ENCODE data around the gene COL5A2.

COL5A2 gene

GRCh38 chr2:189178726-189179569 is 613 bp downstream of the COL5A2 start:
- DNase-seq = peak; percentile 79

- DNase-seq = peak; percentile 42
Observed at GRCh38 chr2:189178054-189178453, 1.5 kb downstream of the COL5A2 start.

DNA sequence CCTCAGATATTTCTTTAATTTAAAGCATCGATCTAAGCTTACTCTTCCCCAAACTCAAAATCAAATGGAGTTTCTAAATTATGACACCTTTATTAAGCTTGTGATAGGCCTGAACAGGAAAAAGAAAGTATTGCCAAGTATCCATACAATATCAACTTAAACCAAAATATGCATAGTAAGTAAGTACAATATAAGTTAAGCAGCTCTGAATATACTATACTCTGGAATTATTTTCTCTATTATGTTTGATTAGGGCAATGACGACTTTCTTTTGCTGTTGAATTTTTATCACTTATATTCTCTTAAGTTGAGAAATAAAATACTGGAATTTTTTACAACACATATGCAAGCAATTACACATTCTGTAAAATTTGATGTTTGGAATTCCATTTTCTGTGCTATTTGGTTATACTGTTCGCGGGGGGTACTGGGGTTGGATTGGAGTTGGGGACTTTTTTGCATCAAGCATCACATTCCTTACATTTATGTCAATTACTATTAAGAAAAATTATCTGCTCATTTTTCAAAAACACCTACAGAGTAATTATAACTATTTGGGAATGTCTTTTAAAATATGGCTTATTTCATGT is 2.2 kb downstream of the COL5A2 start:
- DNase-seq = peak; percentile 59

GRCh38 chr2:189176516-189176915 is 3.0 kb downstream of the COL5A2 start:
- DNase-seq = no peak

DNA sequence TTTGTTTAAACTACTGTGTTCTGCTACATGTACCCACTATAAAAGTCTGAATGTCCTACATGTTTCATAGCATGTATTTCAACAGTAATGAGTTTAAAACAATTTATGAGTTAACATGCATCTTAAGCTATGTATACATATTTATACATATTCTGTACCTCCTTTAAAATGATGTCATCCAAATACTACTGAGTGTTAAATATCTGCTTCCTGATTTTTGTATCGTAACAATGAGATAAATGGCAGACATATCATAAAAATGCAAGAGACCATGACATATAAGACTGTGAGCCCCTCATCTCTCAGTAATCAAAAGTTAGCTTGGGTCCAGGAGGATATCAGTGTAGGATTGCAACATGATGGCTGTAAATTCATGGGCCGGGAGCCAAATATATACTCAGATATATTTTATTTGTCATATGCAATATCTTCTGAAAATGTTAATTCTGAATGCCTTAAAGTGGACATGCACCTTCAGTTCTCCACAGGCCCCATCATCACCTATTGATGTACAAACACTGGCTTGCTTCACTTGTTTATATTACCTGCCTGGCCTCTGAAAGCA is 3.6 kb downstream of the COL5A2 start:
- no peak for DNase-seq

- DNase-seq = no peak
Observed at GRCh38 chr2:189171956-189172609, 7.5 kb downstream of the COL5A2 start.

GRCh38 chr2:189168856-189169499 is 10.6 kb downstream of the COL5A2 start:
- no peak for DNase-seq

DNA sequence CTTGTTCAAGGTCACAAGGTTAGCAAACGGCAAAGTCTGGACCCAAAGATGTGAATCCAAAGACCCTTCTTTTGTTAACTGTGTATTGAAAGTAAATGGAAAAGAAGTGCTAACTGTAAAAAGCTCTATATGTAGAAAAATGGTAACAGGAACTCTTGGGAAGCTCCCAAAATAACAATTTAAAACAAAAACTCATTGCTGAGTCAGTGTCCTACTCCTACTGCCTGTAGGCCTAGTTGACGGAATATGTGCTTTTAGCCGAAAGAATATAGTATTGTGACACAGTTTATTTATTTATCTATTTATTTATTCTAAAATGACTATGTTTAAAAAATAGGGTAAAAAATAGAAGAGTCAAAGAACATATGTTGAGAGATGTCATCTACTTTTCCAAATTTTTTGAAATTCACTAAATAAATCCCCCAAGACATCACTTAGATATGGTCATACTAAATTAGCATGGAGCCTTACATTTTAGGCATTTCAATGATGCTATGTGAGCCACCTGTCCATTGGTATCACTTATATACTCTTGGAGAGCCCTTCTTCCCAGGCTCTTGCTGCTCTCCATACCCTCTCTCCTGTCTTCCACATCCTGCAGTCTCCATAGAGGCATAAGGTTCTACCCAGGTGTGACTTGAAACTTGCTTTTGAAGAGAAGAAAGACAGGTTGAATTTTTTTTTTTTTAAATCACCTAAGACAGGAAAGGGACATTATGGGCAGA is 13.7 kb downstream of the COL5A2 start:
- no peak for DNase-seq

DNA sequence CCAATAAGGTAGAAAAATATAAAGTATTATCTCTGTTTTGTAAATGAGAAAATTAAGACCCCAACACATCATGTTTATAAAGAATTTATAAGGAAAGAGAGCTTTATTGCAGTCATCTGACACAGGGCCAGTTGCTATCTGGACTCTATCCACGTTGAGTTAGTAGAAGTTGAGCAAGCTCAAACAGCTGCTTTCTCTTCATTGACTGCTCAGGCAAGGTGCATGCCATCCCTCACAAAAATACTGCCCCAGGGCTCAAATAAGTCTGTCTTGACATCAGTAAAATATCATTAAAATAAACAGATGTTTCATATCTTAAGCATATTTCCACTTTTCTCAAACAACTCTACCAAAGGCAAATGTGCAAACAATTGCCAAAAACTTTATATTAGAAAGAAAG is 14.8 kb downstream of the COL5A2 start:
- DNase-seq = no peak

DNA sequence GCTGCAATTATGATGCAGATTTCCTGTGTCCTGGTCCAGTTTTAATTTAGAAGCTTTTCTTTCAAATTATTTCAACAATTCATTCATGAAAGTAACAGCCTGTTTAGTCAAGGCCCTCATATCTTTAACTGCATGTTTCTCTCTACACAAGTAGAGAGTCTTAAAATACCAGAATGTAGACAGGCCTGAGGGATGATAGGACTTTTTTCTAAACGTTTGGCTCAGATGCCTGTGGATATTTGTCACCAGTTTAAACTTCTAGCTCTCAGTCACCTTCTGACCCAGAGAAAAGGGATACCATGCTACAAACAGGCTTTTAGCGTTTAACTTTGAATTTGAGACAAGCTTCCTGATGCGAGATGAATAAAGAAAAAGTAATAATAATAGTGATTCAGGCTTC is 15.7 kb downstream of the COL5A2 start:
- DNase-seq = peak; percentile 84

GRCh38 chr2:189162566-189162965 is 17.0 kb downstream of the COL5A2 start:
- DNase-seq = no peak

- no peak for DNase-seq
Observed at GRCh38 chr2:189161894-189162293, 17.7 kb downstream of the COL5A2 start.

DNA sequence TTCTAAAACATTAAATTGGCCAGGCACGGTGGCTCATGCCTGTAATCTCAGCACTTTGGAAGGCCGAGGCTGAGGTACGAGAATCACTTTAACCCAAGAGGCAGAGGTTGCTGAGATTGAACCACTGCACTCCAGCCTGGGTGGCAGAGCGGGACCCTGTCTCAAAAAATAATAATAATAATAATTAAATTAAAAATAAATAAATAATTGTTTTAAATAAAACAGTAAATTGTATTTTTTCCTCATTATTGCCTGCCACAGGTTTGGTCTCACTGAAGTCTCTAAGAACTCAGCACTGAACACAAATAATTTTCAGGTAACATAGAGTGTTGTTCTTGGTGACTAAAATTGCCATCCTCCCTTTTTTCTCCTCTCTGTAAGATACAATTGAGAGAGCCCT is 19.8 kb downstream of the COL5A2 start:
- DNase-seq = no peak

GRCh38 chr2:189159273-189159672 is 20.3 kb downstream of the COL5A2 start:
- DNase-seq = no peak

DNA sequence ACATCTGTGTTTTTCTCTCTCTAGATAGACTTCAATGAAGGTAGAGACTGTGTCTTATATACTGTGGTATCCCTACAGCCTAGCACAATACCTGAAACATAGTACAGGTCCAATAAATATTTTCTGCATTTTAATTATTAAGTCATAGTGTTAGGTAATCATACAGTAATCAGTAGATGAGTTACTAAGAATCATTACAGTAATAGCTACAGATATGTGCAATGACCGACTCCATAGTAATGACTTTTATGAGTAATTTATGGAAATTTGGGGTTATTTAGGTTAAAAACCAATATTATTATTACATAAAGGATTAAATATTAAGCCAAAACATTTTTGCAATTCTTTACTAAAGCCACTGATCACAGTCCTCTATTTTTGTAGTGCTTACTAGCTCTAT is 21.6 kb downstream of the COL5A2 start:
- DNase-seq = no peak

GRCh38 chr2:189157456-189157855 is 22.1 kb downstream of the COL5A2 start:
- peak; percentile 50 for DNase-seq

DNA sequence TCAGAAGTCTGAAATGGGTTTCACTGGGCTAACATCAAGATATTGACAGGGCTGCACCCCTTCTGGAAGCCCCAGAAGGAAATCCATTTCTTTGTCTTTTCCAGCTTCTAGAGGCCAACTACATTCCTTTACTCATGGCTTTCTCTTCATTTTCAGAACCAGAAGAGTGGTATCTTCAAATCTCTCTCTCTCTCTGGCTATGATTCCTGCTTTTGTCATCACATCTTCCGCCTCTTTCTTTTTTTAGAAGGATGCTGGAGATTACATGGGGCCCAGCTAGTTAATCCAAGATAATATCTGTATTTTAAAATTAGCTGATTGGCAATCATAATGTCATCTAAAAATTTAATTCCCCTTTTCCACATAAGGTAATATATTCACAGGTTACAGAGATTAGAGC is 23.8 kb downstream of the COL5A2 start:
- DNase-seq = no peak

DNA sequence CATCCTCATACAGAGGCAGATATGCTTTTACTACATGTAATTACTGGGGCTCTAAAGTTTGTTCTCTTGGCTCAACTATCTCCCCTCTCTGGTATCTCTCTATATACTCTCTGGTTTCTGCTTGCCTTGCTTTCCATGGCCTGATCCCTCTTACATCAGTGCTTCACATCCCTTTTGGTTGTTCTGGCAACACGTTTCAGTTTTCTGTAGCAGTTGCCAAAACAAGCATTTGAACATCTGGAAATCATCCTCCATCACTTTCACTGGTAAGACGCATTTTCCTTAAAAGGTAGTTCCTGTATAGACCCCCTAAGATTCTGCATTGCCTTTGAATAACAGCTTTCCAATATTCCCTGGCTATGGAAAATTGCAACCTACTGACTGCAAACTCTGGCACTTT is 25.9 kb downstream of the COL5A2 start:
- DNase-seq = peak; percentile 86

- DNase-seq = no peak
Observed at GRCh38 chr2:189152483-189152882, 27.1 kb downstream of the COL5A2 start.

DNA sequence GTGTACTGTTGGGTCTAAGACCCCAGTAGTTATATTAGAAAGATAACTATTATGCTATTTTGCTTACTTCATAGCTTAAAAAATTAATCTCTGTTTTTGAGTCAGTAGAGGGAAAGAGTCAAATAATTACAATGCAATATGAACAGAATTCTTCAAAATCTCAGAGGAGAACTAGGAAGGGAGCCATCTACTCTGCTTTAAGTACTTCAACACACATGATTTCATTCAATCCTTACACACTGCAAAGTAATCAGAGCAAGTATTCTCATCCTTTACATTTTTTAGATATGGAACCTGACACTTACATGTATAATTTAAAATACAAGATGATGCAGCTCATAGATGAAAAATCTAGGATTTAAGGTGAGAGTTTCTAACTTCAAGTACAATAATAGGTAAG is 27.7 kb downstream of the COL5A2 start:
- DNase-seq = no peak

DNA sequence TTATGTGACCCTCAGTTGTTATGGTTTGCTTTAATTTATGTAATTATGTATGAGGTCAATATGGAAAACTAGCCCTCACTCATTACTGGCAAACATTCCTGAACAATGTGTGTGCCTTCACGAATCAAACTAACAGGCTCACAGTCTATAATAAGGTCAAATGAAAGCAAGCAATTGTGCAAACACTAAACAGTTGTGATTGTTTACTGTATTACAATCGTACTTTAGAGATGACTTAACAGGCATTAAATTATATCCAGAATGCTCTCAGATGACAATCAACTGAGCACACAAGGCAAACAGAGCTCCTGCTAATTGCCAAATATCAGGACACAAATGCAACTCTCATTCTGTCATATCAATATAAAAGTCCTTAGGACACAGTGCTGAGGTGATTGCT is 29.5 kb downstream of the COL5A2 start:
- peak; percentile 85 for DNase-seq

DNA sequence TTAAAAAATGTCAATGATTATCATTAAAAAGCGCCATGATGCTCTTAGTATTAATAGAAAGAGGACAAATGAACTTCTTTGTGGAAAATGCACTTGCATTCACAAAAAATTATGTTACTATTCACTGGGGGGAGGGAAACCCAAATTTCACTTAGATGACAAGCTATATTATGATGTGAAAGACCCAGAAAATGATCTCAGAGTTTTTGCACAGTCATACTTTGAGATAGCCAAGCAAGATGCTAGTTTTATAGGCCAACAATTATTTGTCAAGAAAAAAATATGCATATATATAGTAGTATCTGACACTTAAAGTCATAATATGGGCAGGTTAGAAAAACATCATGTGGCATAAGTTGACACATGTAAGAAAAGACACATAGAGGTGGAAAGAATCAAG is 31.6 kb downstream of the COL5A2 start:
- DNase-seq = no peak

DNA sequence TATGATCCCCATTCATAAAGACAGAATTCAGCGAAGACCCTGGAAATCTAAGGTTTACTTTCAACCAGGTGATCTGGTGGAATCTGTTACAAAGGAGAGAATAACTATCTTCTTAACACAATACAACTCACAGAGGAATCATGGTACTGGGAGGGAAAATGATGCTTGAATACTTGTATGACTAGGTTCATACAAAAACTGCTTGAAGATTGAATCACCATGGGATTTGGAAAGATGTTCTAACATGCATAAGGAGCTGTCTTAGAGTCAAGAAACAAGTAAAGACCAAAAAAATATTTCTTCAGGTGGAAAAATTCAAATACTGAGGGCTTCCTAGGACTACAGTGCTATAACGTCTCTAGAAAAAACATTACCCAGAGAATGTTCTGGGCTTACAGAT is 32.2 kb downstream of the COL5A2 start:
- DNase-seq = no peak

All from fibroblast of skin of right quadriceps (primary cell).